Measurements from ENCODE around the gene SAP130.

SAP130 gene

DNA sequence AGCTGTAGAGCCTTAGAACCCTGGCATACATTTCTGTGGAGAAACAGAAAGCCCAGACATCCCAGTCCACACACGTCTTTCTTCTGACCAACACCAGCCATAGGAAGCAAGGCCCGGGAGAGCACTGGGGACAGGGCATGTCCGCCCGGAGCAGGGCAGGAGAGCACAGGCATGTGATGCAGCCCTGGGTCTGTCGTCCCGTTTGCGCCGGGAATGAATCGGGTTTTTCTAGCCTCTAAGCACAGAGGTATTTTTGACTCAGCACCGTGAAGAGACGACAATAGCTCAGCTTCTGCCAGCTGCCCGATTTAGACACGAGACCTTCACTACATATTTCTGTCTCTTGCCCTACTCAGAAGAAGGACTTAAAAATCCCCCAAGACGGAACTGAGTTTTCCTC lies 134.8 kb downstream of the SAP130 start:
- no peak overlapping the region for H3K4me3 ChIP-seq (replicated peaks; ENCODE audit: low read depth, low read length)
- no peak for DNase-seq (ENCODE audit: low read depth)
- TF ChIP-seq, protein P1, sequence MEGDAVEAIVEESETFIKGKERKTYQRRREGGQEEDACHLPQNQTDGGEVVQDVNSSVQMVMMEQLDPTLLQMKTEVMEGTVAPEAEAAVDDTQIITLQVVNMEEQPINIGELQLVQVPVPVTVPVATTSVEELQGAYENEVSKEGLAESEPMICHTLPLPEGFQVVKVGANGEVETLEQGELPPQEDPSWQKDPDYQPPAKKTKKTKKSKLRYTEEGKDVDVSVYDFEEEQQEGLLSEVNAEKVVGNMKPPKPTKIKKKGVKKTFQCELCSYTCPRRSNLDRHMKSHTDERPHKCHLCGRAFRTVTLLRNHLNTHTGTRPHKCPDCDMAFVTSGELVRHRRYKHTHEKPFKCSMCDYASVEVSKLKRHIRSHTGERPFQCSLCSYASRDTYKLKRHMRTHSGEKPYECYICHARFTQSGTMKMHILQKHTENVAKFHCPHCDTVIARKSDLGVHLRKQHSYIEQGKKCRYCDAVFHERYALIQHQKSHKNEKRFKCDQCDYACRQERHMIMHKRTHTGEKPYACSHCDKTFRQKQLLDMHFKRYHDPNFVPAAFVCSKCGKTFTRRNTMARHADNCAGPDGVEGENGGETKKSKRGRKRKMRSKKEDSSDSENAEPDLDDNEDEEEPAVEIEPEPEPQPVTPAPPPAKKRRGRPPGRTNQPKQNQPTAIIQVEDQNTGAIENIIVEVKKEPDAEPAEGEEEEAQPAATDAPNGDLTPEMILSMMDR (IDR thresholded peaks at IDR 0.05; ENCODE audit: low read length, missing control alignments): no peak

DNA sequence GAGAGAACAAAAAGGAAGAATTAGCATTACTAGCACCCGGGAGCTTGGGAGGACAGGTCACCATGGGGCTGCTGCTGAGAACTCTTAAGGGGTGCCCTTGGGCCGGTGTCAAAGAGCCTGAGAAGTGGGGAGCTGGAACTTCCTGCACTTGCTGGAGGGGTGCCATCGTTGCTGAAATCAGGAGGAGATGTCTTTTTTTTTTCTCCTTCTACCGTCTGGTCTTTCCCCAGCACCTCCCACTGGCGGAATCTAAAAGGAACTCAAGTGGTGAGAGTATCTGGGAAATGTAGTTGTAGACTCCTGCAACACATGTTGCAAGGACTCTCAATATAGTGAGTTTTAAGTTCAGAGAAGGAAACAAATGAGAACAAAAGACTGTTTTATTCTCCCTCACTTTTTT lies 136.0 kb downstream of the SAP130 start:
- TF ChIP-seq, protein P1 (IDR thresholded peaks at IDR 0.05; ENCODE audit: low read length, missing control alignments): no peak
- DNase-seq (ENCODE audit: low read depth): no peak
- no peak overlapping the region for H3K4me3 ChIP-seq (replicated peaks; ENCODE audit: low read depth, low read length)
